OCI-LY1 (cell line): ENCODE results near the gene CFAP73.
"Not testable (repeated sequence)": the region's sequence is repeated elsewhere in the genome, so short reads cannot be mapped to it uniquely, and the experiment has no call there.

Experiments used
- H2AFZ ChIP-seq: fragments of 200-600 bp; sonication (generic), shearing (Covaris generic); 2 replicates; pipeline ENCODE4 v1.6.0; 2014; ENCODE audit warnings: antibody characterized with exemption, mild to moderate bottlenecking, low read length
- H3F3A ChIP-seq: fragments of 200-600 bp; sonication (generic), shearing (Covaris generic); 2 replicates; pipeline ENCODE4 v1.6.0; 2014; ENCODE audit warnings: mild to moderate bottlenecking, antibody characterized with exemption, low read length, moderate library complexity; ENCODE audit not compliant: insufficient read depth
- H3K27ac ChIP-seq: fragments of 200-600 bp; sonication (generic); 2 replicates; pipeline ENCODE4 v1.5.1; 2014; ENCODE audit warnings: low read length, mixed run types, mild to moderate bottlenecking, low read depth; ENCODE audit not compliant: poor library complexity, severe bottlenecking
- H3K27me3 ChIP-seq: fragments of 200-600 bp; sonication (generic); 2 replicates; pipeline ENCODE4 v1.6.0; 2014; ENCODE audit warnings: antibody characterized with exemption, mild to moderate bottlenecking, low read length, moderate library complexity; ENCODE audit not compliant: insufficient read depth
- H3K36me3 ChIP-seq: fragments of 200-600 bp; sonication (generic); 2 replicates; pipeline ENCODE4 v1.6.1; 2014; ENCODE audit warnings: mild to moderate bottlenecking, antibody characterized with exemption, low read length, moderate library complexity, mixed read lengths; ENCODE audit not compliant: insufficient read depth
- H3K4me1 ChIP-seq: fragments of 200-600 bp; sonication (generic); 2 replicates; pipeline ENCODE4 v1.5.1; 2014; ENCODE audit warnings: mild to moderate bottlenecking, low read length, moderate library complexity; ENCODE audit not compliant: insufficient read depth, severe bottlenecking
- H3K4me2 ChIP-seq: fragments of 200-600 bp; sonication (generic), shearing (Covaris generic); 2 replicates; pipeline ENCODE4 v1.6.1; 2014; ENCODE audit warnings: low read length
- H3K4me3 ChIP-seq: fragments of 200-600 bp; sonication (generic); 2 replicates; pipeline ENCODE4 v1.5.1; 2014; ENCODE audit warnings: low read length, low read depth, mild to moderate bottlenecking, mixed read lengths; ENCODE audit not compliant: poor library complexity, severe bottlenecking
- H3K79me2 ChIP-seq: fragments of 200-600 bp; shearing (Covaris generic); 2 replicates; pipeline ENCODE4 v1.6.1; 2016; ENCODE audit warnings: mixed run types, low read length, mixed read lengths; ENCODE audit not compliant: insufficient read depth
- H3K9ac ChIP-seq: fragments of 200-600 bp; sonication (generic), shearing (Covaris generic); 2 replicates; pipeline ENCODE4 v1.6.1; 2014; ENCODE audit warnings: mild to moderate bottlenecking, low read length, mixed read lengths
- H3K9me2 ChIP-seq: fragments of 200-600 bp; sonication (generic), shearing (Covaris generic); 2 replicates; pipeline ENCODE4 v1.6.1; 2014; ENCODE audit warnings: low read depth, mild to moderate bottlenecking, low read length, mixed read lengths
- H3K9me3 ChIP-seq: fragments of 200-600 bp; shearing (Covaris generic); 2 replicates; pipeline ENCODE4 v1.6.1; 2014; ENCODE audit warnings: low read length, mixed read lengths
- H4K20me1 ChIP-seq: fragments of 200-600 bp; sonication (generic), shearing (Covaris generic); 2 replicates; pipeline ENCODE4 v1.6.0; 2016; ENCODE audit warnings: mild to moderate bottlenecking, low read length; ENCODE audit not compliant: insufficient read depth
- CTCF ChIP-seq: fragments of 200-600 bp; sonication (generic), shearing (Covaris generic); IDR thresholded peaks from 2 replicates; pipeline ENCODE4 v1.5.1; 2017; ENCODE audit warnings: mild to moderate bottlenecking, antibody characterized with exemption, low read length, moderate library complexity, mixed read lengths
- EZH2 ChIP-seq: fragments of 200-600 bp; sonication (generic), shearing (Covaris generic); IDR thresholded peaks from 2 replicates; pipeline ENCODE4 v1.8.0; 2017; ENCODE audit warnings: borderline replicate concordance, mixed run types, mild to moderate bottlenecking, antibody characterized with exemption, low read length, moderate library complexity, mixed read lengths

CFAP73 gene

DNA sequence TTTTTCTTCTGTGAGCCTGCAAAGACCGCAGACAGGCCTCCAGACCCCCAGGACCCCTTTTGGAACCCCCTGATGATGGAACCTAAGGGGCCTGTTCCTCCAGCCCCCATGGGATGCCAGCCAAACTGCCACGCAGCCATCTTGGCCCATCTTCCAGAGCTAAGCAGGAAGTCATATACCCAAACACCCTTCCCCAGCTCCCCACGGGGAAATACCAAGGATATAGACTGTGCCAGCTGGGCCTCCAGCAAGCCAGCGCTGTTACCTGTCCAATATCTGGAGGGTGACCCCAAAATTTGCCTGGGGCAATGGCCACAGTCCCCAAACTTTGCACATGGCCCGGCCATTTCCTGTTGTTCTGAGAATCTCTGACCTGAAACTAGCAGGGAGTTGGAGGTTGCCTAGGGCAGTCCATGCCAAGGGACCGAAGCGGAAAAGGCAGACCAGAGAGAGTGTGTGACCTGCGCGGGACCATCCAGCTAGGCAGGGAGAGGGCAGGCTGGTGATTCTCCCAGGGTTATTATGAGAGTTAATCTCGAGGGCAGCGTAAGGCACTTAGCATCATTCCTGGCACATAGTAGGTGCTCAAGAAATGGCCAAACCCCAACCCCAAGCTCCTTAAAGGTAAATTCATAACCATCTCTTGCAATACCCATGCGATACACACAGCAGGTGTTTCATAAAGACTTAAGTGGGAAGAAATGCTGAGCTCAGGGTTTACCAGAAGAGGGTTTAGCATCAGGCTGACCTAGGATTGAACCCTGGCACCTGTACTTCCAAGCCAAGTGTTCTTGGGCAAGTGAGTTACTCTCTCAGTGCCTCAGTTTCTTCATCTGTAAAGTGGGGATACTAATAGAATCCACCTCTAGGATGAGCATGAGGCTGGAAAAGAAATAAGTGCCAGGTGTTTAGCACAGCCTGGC lies 11.4 kb upstream of the CFAP73 start:
- H2AFZ ChIP-seq: no peak overlapping the region
- TF ChIP-seq EZH2 (no peak), CTCF (no peak)

GRCh38 chr12:113138826-113139225 lies 10.7 kb upstream of the CFAP73 start:
- no peaks in the 10 kb centered on the region for H3F3A ChIP-seq
- H3K4me1 ChIP-seq: peaks cover 59% of the 10 kb centered on the region
- no peaks in the 10 kb centered on the region for H3K9me3 ChIP-seq
- H3K4me2 ChIP-seq: no peak overlapping the region
- H3K9ac ChIP-seq: no peak overlapping the region
- peaks cover 15% of the 10 kb centered on the region for H3K79me2 ChIP-seq
- H3K9me2 ChIP-seq: no peaks in the 10 kb centered on the region
- no peaks in the 10 kb centered on the region for H3K27me3 ChIP-seq
- H2AFZ ChIP-seq: no peak overlapping the region
- no peaks in the 10 kb centered on the region for H4K20me1 ChIP-seq
- H3K4me3 ChIP-seq: no peak overlapping the region
- peak overlapping the region; percentile 74 for H3K27ac ChIP-seq
- peaks cover 16% of the 10 kb centered on the region; the same call in 1 of the 2 replicates for H3K36me3 ChIP-seq
- TF ChIP-seq CTCF (no peak), EZH2 (no peak)

More for the DNA sequence above, 11.4 kb upstream of the CFAP73 start:
- H3K79me2 ChIP-seq: peaks cover 22% of the 10 kb centered on the region
- H3K9me2 ChIP-seq: no peaks in the 10 kb centered on the region
- H3K9ac ChIP-seq: no peak overlapping the region
- no peaks in the 10 kb centered on the region for H3K9me3 ChIP-seq
- H3K4me2 ChIP-seq: no peak overlapping the region
- no peaks in the 10 kb centered on the region for H4K20me1 ChIP-seq
- no peaks in the 10 kb centered on the region for H3K27me3 ChIP-seq
- peaks cover 66% of the 10 kb centered on the region for H3K4me1 ChIP-seq
- H3K27ac ChIP-seq: peak overlapping the region; percentile 74
- no peak overlapping the region for H3K4me3 ChIP-seq
- no peaks in the 10 kb centered on the region for H3F3A ChIP-seq
- peaks cover 23% of the 10 kb centered on the region; the same call in 1 of the 2 replicates for H3K36me3 ChIP-seq

GRCh38 chr12:113140706-113141105 lies 8.8 kb upstream of the CFAP73 start:
- Histone ChIP-seq H3K36me3 (no peaks in the 10 kb centered on the region), H2AFZ (no peak overlapping the region), H3K9me3 (no peaks in the 10 kb centered on the region), H3K27ac (peak overlapping the region; percentile 89), H3K9ac (peak overlapping the region; percentile 17; the same call in 1 of the 2 replicates), H4K20me1 (no peaks in the 10 kb centered on the region), H3K79me2 (no peaks in the 10 kb centered on the region), H3F3A (no peaks in the 10 kb centered on the region), H3K27me3 (no peaks in the 10 kb centered on the region), H3K4me3 (no peak overlapping the region), H3K4me2 (peak overlapping the region; percentile 37), H3K9me2 (no peaks in the 10 kb centered on the region), H3K4me1 (peaks cover 52% of the 10 kb centered on the region)
- no peak for TF ChIP-seq CTCF
- TF ChIP-seq EZH2: no peak

- Histone ChIP-seq H3K4me1 (peaks cover 47% of the 10 kb centered on the region), H3K27ac (peak overlapping the region; percentile 89), H3K4me2 (peak overlapping the region; percentile 13; the same call in 1 of the 2 replicates), H3K9ac (peak overlapping the region; percentile 43; the same call in 1 of the 2 replicates)
- H3K9me3 ChIP-seq, H3K36me3 ChIP-seq, H3K9me2 ChIP-seq, H2AFZ ChIP-seq, H3K4me3 ChIP-seq, H3K79me2 ChIP-seq, H3K27me3 ChIP-seq, H4K20me1 ChIP-seq, H3F3A ChIP-seq: not testable (repeated sequence)
Measured at GRCh38 chr12:113141716-113142115, 7.8 kb upstream of the CFAP73 start.
